DMS53 treated with DMSO at 0.1 percent for 48 hours (cell line): ENCODE data around the gene MBD6.
"Not testable (repeated sequence)": the region's sequence is repeated elsewhere in the genome, so short reads cannot be mapped to it uniquely, and the experiment has no call there.

Experiments
- DNase-seq: peaks from one replicate; lab custom pipeline; 2025; ENCODE audit not compliant: unreplicated experiment; lab: John Stamatoyannopoulos, UW

The MBD6 gene

DNA sequence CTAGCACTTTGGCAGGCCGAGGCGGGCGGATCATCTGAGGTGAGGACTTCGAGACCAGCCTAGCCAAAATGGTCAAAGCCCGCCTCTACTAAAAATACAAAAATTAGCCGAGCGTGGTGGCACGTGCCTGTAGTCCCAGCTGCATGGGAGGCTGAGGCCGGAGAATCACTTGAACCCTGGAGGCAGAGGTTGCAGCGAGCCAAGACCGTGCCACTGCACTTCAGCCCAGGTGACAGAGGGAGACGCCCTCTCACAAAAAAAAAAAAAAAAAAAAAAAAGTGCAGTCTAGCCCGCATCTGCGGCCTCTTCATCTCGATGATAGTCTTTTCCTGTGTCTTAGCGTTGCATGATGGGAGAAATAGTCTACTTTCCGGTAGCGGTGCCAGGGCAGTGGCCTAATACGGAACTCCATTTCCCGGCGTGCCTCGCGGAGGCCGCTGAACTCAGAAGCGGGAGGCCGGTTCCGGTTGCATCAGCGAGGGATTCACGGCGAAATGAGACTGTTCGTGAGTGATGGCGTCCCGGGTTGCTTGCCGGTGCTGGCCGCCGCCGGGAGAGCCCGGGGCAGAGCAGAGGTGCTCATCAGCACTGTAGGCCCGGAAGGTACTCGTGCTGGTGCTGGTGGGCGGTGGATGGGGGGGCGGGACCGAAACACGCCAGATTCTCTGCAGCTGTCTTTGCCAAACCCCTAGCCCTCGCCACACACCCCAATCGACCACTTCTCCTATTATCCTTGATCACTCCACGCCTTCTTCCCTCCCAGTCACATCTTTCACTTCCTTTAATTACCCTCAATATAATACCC is 34.8 kb upstream of the MBD6 start, which contains the start of gene MARS1:
TSS of gene MARS1 (plus strand) at position 472 of the 805 bp plus-strand sequence. CDS start at position 495, 23 bp downstream.
- peak; percentile 99 for DNase-seq

DNA sequence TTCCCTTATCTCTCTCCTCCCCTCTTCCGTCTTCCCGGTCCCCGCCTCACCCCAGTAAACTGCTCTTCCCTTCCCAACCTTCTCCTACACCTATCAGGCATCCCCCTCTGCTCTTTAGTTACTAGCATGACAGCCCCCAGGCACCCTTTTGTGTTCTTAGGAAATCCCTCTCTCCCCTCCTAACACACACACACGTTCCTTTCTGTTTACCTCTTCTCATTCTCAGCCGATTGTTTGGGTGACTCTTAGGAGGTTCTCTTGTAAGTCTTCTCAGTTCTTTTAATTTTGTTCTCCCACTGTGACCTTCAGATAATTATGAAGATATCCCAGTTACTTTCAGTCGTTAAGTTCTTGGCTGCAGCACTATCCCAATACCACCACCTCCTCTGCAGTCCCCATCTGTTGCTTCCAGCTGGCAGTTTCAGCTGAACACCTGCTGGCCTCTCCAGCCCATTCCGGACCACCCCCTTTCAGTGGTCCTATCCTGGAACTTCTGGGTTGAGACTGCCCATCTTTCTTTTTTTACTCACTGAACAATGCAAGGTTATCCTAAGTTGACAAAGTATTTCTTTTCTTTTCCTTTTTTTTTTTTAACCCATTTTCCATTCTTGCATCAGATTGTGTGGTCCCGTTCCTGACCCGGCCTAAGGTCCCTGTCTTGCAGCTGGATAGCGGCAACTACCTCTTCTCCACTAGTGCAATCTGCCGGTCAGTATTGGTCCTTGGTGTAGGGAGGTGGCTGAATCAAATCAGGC is 34.0 kb upstream of the MBD6 start:
- no peak for DNase-seq

DNA sequence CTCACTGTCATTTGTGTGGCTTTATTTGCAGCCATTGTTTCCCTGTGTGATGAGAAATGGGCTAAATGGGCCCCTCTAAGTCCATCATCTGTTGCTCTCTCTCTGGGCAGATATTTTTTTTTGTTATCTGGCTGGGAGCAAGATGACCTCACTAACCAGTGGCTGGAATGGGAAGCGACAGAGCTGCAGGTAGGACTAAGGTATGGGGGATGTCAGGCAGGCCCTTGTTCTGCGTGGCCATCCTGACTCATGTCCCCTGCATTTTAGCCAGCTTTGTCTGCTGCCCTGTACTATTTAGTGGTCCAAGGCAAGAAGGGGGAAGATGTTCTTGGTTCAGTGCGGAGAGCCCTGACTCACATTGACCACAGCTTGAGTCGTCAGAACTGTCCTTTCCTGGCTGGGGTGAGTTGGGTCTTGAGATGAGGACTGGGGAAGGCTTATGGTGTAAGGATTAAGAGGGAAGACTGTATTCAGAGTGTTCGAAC is 33.4 kb upstream of the MBD6 start:
- DNase-seq, result no peak

DNA sequence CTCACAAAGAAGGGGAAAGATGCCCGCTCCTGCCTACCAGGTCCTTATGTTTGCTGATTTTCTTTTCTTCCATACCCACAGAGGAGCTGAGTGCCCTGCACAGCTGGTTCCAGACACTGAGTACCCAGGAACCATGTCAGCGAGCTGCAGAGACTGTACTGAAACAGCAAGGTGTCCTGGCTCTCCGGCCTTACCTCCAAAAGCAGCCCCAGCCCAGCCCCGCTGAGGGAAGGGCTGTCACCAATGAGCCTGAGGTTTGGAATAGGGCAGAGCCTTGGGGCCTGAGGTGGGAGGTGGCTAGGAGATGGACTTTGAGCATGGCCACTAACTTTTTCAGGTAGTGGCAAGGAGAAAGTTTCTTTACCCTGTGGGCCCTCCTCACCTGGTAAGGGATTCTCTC is 32.5 kb upstream of the MBD6 start:
- no peak for DNase-seq

DNA sequence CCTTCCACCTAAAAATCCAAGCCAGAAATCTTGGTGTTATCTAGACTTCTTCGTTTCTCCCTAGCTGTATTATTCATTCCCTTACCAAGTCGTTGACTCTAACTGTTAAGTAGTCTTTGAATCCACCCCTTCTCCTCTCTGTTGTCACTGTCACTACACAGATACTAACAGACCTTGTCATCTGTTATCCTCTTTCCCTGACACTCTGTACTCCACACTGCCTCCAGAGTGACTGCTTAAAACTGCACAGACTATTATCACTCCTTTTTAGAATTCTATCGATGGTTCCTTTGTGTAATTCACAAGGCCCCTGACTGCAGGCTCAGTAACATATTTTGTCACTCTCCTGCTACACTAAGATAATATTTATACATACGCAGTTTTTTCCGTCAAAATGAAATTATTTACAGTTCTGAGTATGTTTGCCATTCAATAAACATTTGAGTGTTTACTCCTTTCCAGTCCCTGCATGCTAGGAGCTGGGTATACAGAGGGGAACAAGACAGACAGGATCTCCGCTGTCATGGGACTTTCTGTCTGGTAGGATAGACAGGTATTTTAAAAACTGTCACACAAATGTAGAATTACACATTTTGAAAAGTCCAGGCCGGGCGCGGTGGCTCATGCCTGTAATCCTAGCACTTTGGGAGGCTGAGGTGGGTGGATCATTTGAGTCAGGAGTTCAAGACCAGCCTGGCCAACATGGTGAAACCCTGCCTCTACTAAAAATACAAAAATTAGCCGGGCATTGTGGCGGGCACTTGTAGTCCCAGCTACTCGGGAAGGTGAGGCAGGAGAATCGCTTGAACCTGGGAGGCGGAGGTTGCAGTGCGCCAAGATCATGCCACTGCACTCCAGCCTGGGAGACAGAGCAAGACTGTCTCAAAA is 31.0 kb upstream of the MBD6 start:
- no peak for DNase-seq

DNA sequence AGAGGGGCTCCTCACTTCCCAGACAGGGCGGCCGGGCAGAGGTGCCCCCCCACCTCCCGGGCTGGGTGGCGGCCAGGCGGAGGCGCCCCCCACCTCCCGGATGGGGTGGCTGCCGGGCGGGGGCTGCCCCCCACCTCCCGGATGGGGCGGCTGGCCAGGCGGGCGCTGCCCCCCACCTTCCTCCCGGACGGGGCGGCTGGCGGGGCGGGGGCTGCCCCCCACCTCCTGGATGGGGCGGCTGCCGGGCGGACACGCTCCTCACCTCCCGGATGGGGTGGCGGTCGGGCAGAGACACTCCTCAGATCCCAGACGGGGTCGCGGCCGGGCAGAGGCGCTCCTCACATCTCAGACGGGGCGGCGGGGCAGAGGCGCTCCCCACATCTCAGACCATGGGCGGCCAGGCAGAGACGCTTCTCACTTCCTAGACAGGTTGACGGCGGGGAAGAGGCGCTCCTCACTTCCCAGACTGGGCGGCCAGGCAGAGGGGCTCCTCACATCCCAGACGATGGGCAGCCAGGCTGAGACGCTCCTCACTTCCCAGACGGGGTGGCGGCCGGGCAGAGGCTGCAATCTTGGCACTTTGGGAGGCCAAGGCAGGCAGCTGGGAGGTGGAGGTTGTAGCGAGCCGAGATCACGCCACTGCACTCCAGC is 27.4 kb upstream of the MBD6 start:
- not testable (repeated sequence) for DNase-seq

DNA sequence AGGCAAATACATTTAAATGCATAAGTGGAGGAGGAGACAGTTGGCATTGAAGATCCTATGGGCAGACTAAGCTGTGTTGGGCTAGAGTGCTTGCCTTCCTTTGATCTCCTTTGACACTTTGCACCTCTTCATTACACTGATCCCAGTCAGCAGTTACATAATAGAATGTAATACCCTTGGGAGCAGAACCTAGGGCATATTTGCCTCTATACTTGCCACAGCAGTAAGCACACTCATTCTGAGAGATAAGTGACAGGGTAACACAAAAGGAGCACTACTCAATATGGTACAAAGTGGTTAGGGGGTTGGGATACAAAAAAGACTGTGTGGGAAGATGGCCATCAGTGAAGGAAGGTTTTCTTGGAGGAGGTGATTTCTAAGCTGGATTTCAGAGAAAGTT is 25.8 kb upstream of the MBD6 start:
- DNase-seq, result no peak

DNA sequence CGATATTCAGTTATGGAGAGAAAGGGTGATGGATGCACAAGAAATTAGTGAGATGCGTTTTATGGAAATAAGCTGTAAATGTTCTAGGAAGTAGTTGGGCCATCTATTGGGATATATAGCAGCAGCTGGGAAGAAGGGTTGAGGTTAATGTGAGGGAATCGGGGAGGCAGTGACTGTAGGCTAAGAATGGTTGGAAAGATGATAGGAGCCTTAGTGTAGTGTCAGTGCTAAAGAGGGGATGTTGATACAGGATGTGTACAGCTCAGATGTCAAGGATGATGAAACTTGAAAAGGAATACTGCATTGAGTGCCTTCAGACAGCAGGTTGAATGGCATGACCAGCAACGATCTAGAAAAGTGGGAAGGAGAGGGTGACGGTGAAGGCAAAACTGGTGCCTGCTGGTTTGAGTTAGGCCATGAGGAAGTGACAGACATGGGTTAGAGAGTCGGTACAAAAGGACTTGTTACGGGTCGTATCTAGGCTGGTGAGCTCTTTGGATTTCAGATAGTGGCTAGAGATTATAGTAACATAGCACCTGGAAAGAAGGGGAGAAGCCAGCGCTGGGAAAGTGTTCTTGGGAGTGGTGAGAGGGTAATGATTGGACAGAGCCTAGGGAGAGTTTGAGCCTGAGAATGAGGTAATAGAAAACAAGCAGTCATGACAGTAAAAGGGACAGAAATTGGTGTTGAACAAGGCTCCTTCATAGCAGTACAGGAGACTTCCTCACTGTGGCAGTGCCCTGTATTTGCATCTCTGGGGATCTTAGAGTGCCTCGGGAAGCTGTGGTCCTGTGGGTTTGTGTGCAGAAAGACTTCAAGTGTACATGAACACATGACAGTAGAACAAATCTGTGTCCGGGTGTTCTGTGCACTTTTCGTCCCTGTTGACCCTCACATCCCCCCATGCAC is 25.1 kb upstream of the MBD6 start:
- no peak for DNase-seq

DNA sequence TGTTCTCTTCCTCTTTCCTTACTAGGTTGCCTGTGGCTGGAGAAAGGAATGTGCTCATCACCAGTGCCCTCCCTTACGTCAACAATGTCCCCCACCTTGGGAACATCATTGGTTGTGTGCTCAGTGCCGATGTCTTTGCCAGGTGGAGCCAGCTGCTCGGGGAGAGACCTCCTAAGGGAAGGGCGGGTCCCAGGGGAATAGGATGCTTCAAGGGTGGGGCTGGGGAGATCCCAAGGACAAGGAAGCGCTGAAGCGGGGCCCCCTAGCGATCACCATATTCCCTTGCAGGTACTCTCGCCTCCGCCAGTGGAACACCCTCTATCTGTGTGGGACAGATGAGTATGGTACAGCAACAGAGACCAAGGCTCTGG is 24.5 kb upstream of the MBD6 start:
- DNase-seq, result no peak

DNA sequence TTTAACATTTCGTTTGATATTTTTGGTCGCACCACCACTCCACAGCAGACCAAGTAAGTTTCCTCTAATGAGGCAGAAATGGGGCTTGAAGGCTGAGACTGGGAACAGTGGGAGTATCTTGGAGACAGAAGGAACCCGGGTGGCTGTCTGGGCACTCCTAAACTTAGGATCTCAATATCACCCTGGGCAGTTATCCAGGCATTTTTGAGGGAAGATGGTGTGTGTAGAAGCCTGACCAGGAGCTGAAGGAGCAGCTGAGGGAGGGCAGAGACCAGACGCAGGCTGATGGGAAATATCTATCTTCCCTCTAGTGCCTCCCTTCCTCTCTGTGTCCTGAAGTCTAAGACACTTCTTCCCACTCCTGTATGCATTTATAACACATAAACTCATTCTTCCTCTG is 24.1 kb upstream of the MBD6 start:
- DNase-seq, result no peak

DNA sequence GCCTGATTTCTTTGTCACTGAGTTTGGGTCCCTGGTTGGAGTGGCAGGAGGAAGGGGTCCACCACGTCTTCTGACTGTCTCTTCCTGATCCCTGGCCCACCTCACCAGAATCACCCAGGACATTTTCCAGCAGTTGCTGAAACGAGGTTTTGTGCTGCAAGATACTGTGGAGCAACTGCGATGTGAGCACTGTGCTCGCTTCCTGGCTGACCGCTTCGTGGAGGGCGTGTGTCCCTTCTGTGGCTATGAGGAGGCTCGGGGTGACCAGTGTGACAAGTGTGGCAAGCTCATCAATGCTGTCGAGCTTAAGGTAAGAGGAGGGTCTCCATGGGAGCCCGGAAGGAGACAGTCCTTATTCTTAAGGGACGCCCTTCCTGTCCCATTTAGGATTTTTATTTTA is 22.4 kb upstream of the MBD6 start:
- no peak for DNase-seq

DNA sequence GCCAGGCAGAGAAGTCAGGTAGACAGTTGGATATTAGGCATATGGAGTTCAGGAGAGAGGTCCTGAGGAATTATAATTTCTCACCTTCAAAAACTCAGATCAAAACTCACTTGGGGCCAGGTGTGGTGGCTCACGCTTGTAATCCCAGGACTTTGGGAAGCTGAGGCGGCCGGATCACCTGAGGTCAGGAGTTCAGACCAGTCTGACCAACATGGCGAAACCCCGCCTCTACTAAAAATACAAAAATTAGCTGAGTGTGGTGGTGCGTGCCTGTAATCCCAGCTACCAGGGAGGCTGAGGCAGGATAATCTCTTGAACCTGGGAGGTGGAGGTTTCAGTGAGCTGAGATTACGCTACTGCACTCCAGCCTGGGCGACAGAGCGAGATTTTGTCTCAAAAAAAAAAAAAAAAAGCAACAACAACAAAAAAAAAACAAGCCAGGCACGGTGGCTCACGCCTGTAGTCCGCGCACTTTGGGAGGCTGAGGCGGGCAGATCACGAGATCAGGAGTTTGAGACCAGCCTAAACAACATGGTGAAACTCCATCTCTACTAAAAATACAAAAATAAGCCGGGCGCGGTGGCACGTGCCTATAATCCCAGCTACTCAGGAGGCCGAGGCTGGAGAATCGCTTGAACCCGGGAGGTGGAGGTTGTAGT is 20.2 kb upstream of the MBD6 start:
- DNase-seq, result not testable (repeated sequence)

DNA sequence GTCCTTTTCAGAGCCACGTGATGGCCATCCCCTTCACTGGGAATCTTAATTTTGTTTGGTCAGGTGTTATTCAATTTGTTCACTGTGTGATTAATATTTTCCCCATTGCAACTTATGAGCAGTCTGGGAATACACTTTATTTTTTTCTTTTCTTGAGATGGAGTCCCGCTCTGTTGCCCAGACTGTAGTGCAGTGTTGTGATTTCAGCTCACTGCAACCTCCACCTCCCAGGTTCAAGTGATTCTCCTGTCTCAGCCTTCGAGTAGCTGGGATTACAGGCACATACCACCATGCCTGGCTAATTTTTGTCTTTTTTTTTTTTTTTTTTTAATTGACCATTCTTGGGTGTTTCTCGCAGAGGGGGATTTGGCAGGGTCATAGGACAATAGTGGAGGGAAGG is 16.1 kb upstream of the MBD6 start:
- not testable (repeated sequence) for DNase-seq

DNA sequence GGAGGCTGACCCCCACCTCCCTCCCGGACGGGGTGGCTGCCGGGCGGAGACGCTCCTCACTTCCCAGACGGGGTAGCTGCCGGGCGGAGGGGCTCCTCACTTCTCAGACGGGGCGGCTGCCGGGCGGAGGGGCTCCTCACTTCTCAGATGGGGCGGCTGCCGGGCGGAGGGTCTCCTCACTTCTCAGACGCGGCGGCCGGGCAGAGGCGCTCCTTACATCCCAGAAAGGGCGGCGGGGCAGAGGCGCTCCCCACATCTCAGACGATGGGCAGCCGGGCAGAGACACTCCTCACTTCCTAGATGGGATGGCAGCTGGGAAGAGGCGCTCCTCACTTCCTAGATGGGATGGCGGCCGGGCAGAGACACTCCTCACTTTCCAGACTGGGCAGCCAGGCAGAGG is 14.8 kb upstream of the MBD6 start:
- not testable (repeated sequence) for DNase-seq

DNA sequence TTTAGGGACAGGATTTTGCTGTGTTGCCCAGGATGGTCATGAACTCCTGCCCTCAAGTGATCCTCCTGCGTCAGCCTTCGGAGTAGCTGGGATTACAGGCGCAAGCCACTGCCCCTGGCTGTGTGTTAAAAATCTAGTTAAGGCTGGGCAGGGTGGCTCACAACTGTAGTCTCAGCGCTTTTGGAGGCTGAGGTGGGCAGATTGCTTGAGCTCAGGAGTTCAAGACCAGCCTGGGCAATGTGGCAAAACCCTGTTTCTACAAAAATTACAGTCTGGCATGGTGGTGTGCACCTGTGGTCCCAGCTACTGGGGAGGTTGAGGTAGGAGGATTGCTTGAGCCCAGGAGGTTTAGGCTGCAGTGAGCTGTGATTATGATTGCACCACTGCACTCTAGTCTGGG is 11.5 kb upstream of the MBD6 start:
- DNase-seq, result no peak

DNA sequence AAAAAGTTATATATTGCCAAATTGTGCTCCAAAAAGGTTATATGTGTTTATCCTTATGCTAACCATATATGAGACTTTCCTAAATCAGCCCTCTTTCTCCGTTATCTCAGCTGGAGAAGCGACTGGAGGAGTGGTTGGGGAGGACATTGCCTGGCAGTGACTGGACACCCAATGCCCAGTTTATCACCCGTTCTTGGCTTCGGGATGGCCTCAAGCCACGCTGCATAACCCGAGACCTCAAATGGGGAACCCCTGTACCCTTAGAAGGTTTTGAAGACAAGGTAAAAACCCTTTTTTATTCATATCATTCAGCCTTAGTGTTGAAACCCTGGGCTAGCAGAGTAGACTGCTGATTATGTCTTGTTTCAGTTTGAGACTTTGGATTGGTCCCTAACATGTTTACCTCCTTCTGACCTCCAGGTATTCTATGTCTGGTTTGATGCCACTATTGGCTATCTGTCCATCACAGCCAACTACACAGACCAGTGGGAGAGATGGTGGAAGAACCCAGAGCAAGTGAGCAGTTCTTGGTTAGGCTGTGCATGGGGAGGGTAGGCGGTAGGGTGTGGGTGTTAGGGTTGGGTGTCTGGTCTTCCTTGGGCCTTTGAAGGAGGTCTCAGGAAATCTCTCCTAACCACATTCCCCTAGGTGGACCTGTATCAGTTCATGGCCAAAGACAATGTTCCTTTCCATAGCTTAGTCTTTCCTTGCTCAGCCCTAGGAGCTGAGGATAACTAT is 10.9 kb upstream of the MBD6 start:
- DNase-seq, result no peak

DNA sequence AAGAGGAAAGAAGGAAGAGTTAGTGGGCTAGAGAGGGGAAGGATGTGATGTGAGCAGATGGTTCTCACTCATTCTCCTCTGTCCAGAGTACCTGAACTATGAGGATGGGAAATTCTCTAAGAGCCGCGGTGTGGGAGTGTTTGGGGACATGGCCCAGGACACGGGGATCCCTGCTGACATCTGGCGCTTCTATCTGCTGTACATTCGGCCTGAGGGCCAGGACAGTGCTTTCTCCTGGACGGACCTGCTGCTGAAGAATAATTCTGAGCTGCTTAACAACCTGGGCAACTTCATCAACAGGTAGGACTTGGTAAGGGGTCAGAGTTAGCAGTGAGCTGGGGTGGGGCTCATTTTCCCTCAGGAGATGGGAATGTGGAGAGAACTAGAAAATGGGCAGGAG is 10.0 kb upstream of the MBD6 start:
- no peak for DNase-seq

DNA sequence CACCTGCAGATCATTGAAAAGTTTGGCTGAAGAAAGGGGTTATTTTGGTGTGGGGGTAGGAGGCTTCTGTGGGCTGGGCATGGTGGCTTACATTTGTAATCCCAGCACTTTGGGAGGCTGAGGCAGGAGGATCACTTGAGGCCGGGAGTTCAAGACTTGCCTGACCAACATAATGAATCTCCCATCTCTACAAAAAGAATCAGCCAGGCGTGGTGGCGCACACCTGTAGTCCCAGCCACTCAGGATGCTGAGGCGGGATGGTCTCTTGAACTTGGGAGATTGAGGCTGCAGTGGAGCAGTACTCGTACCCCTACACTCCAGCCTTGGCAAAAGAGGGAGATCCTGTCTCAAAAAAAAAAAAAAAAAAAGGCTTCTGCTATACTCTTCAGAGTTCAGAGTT is 9.4 kb upstream of the MBD6 start:
- no peak for DNase-seq

DNA sequence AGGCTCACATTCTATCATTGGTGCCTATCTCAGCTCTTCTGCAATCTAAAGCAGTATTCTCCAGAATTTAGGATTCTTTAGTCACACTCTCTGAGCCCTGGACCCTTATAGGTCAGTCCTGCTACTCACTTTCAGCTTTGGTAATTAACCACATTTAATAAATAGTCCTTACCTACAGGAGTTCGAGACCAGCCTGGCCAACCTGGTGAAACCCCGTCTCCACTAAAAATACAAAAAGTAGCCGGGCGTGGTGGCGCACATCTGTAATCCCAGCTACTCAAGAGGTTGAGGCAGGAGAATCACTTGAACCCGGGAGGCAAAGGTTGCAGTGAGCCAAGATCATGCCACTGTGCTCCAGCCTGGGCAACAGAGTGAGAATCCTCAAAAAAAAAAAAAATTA is 8.9 kb upstream of the MBD6 start:
- not testable (repeated sequence) for DNase-seq
